NCI-H1417 (cell line): ENCODE results near the gene TMEM132D.
A peak's percentile ranks its signal among the peaks of the same experiment; 100 is the strongest.

Experiments
- DNase-seq, 3 experiments: peaks; one replicate each; lab custom pipeline; 2025; lab: John Stamatoyannopoulos, UW

Gene TMEM132D

GRCh38 chr12:129184127-129184928 lies 719.5 kb downstream of the TMEM132D start:
- DNase-seq = peak in 1 of 3 experiments; percentile 50

- no peak for DNase-seq
Measured at GRCh38 chr12:129179941-129180553, 723.8 kb downstream of the TMEM132D start.

- no peak for DNase-seq
Measured at GRCh38 chr12:129169928-129170327, 733.9 kb downstream of the TMEM132D start.

- no peak for DNase-seq
Measured at GRCh38 chr12:129163861-129164260, 740.0 kb downstream of the TMEM132D start.

- no peak for DNase-seq
Measured at GRCh38 chr12:129163461-129163860, 740.4 kb downstream of the TMEM132D start.

GRCh38 chr12:129162805-129163204 lies 741.0 kb downstream of the TMEM132D start:
- DNase-seq = no peak

GRCh38 chr12:129161511-129161910 lies 742.3 kb downstream of the TMEM132D start:
- no peak for DNase-seq

- DNase-seq = no peak
Measured at GRCh38 chr12:129160282-129160681, 743.5 kb downstream of the TMEM132D start.

GRCh38 chr12:129152351-129153104 lies 751.3 kb downstream of the TMEM132D start:
- DNase-seq = no peak

- DNase-seq = no peak
Measured at GRCh38 chr12:129150721-129151120, 753.1 kb downstream of the TMEM132D start.

GRCh38 chr12:129145381-129145780 lies 758.4 kb downstream of the TMEM132D start:
- no peak for DNase-seq

- DNase-seq = no peak
Measured at GRCh38 chr12:129138776-129139175, 765.0 kb downstream of the TMEM132D start.

GRCh38 chr12:129136694-129137325 lies 767.0 kb downstream of the TMEM132D start:
- DNase-seq = no peak

GRCh38 chr12:129127771-129128170 lies 776.1 kb downstream of the TMEM132D start:
- DNase-seq = peak in 1 of 3 experiments; percentile 50

GRCh38 chr12:129127211-129127610 lies 776.6 kb downstream of the TMEM132D start:
- peak in 1 of 3 experiments; percentile 50 for DNase-seq

GRCh38 chr12:129119537-129119936 lies 784.3 kb downstream of the TMEM132D start:
- no peak for DNase-seq

- no peak for DNase-seq
Measured at GRCh38 chr12:129115558-129115957, 788.3 kb downstream of the TMEM132D start.

GRCh38 chr12:129110575-129110974 lies 793.2 kb downstream of the TMEM132D start:
- DNase-seq = no peak

GRCh38 chr12:129109174-129110001 lies 794.4 kb downstream of the TMEM132D start:
- DNase-seq = no peak

- no peak for DNase-seq
Measured at GRCh38 chr12:129106772-129107171, 797.1 kb downstream of the TMEM132D start.

- DNase-seq = no peak
Measured at GRCh38 chr12:129103231-129103630, 800.6 kb downstream of the TMEM132D start.
